ENCODE results near the gene ADARB2. TPM values are rescaled to one million over a fixed set of nuclear protein-coding genes. Genes with fewer than 3 reads are reported as not detected.

ADARB2 gene
- total RNA-seq, 6 experiments from 2014 or later, result not detected

DNA sequence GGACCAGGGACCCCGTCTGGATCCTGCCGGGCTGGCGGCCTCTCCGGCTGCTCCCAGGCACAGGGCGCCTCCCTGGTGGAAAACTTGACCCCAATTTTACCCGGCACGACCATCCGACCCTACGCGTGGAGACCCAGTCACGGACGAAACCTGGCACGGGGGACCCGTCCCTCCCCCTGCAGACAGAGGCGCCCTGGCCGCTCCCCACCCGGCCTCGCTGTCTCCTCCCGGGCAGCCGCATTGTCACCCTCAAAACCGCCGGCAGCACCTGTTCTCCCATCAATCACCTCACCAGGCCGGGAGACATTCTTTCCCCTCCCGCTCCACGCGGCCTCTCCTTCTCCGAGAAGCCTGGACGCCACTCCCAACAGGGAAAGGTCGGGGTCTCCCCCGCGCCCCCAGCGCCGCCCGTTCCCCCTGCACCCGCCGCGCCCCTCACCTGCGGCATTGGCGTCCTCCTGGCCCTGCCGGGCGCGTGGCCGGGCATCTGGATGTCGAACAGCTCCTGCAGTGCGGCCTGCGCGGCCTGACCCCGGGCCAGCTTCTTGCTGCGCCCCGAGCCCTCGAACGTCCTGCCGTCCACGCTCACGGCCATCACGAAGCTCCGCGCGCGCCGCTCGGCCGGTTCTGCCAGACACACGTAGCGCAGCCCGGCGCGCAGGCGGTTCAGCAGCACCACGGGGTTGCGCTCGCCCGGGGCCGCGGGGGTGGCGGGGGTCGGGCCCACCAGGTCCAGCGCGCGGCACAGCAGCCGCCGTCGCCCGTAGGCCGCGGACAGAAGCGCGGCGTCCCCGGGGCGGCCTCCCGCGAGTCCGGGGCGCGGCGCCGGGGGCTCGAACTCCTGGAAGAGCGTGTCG lies 374.5 kb downstream of the ADARB2 start:
- no peak overlapping the region for H3K4me3 Mint-ChIP-seq
- peaks cover 4% of the 10 kb centered on the region for H3K27me3 Mint-ChIP-seq (ENCODE audit: insufficient read depth)
- H3K36me3 Mint-ChIP-seq (ENCODE audit: low read depth), result peaks cover 9% of the 10 kb centered on the region
- TF ChIP-seq, protein P1, sequence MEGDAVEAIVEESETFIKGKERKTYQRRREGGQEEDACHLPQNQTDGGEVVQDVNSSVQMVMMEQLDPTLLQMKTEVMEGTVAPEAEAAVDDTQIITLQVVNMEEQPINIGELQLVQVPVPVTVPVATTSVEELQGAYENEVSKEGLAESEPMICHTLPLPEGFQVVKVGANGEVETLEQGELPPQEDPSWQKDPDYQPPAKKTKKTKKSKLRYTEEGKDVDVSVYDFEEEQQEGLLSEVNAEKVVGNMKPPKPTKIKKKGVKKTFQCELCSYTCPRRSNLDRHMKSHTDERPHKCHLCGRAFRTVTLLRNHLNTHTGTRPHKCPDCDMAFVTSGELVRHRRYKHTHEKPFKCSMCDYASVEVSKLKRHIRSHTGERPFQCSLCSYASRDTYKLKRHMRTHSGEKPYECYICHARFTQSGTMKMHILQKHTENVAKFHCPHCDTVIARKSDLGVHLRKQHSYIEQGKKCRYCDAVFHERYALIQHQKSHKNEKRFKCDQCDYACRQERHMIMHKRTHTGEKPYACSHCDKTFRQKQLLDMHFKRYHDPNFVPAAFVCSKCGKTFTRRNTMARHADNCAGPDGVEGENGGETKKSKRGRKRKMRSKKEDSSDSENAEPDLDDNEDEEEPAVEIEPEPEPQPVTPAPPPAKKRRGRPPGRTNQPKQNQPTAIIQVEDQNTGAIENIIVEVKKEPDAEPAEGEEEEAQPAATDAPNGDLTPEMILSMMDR (IDR thresholded peaks at IDR 0.05), result no peak
- no peaks in the 10 kb centered on the region for H3K4me1 Mint-ChIP-seq (ENCODE audit: low read depth)
- no peak for DNase-seq
- H3K27ac Mint-ChIP-seq, result no peak overlapping the region
- peaks cover 45% of the 10 kb centered on the region for H3K9me3 Mint-ChIP-seq

DNA sequence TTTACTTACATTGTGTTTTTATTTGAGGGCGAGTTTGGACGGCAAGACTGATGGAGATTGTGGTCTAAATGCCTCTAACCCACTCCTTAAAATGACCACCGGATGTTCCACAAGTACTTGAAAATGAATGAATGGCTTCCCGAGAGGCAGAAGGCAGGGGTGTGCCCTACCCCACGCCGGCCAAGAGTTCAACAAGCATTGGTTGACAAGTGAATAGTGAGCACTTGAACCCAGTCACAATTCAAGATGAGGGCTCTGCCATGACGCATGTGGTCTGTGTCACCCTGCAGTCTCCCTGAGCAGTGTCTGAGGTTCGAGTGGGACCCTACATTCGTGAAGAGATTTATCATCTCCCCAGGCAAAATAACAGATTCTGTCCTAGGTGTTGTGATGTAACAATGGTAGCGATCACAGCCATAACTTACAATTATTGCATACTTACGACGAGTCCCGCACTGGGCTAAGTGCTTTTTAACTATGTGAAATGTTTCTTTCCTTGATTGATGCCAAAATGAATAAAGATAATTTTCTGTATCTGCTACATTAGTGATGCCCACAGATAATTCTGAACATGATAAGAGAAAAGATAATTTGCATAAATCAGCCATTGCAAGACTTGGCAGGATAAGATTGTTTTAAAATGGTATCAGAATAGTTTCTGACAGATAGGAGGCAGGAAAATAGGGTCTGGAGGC lies 375.8 kb downstream of the ADARB2 start:
- Mint-ChIP-seq H3K4me3 (no peak overlapping the region), H3K9me3 (peaks cover 39% of the 10 kb centered on the region), H3K36me3 (ENCODE audit: low read depth) (peaks cover 9% of the 10 kb centered on the region), H3K4me1 (ENCODE audit: low read depth) (no peaks in the 10 kb centered on the region), H3K27ac (no peak overlapping the region), H3K27me3 (ENCODE audit: insufficient read depth) (peaks cover 4% of the 10 kb centered on the region)
- TF ChIP-seq, protein P1 (IDR thresholded peaks at IDR 0.05), result no peak
- no peak for DNase-seq

DNA sequence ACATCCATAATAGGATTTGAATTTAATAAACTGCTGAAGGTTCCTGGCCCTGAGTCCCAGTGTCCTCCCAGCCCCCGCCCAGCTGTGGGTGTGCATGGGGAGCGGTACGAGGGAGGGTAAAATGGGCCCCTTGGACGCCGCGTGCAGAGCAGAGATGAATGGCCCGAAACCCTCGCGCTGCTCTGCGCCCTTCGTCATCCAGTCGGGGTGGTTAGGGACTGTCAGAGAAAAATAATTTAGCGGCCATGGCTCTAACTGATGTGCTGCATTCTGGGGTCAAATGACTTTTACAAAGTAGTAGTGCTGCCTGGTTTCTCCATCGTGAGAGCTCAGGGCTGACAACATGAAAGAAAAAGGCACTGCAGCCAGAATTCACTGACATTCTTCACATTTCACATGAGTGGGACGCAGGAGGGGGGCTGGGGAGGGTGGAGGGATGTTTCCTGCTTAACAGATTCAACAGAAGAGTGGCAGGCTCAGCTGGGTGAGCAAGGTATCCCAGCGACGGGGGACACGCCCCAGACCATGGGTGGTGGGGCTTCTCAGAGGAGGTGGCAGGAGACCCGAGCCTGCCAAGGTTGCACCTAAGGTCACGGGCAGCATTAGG lies 376.7 kb downstream of the ADARB2 start:
- Mint-ChIP-seq H3K36me3 (ENCODE audit: low read depth) (peaks cover 9% of the 10 kb centered on the region), H3K4me1 (ENCODE audit: low read depth) (no peaks in the 10 kb centered on the region), H3K4me3 (no peak overlapping the region), H3K27me3 (ENCODE audit: insufficient read depth) (peaks cover 4% of the 10 kb centered on the region; the same call in 1 of the 2 replicates), H3K9me3 (peaks cover 36% of the 10 kb centered on the region), H3K27ac (no peak overlapping the region)
- TF ChIP-seq, protein P1 (IDR thresholded peaks at IDR 0.05), result no peak
- DNase-seq, result no peak

DNA sequence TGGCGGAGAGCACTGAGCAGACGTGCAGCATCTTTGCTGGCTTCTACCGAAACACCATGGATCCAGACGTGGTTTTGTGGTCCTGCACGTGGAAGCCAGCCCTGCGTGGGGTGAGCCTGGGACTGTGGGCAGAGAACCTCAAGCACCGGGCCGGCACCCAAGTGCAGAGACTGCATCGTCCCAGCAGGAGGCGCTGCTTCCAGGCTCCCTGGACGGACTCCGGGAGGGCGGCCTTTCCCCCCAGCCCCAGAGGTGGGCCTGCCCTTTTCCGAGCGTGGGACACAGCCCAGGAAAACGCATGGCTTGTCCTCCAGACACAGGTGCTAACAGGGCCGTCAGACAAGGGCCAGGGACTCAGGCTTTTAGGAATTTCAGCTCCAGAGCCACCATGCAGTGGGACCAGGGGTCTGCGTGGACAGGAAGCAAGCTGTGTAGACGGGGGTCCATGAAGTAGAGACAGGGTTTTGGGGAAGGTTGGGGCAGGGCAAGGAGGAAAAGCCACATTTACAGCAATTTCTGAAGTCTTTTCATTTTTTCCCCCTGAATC lies 377.2 kb downstream of the ADARB2 start:
- DNase-seq, result no peak
- H3K36me3 Mint-ChIP-seq (ENCODE audit: low read depth), result peaks cover 6% of the 10 kb centered on the region
- TF ChIP-seq, protein P1 (IDR thresholded peaks at IDR 0.05), result peak; percentile 28; the same call in 1 of the 2 replicates
- no peak overlapping the region for H3K4me3 Mint-ChIP-seq
- H3K27me3 Mint-ChIP-seq (ENCODE audit: insufficient read depth), result peaks cover 4% of the 10 kb centered on the region; the same call in 1 of the 2 replicates
- H3K9me3 Mint-ChIP-seq, result peaks cover 34% of the 10 kb centered on the region
- H3K27ac Mint-ChIP-seq, result no peak overlapping the region
- H3K4me1 Mint-ChIP-seq (ENCODE audit: low read depth), result no peaks in the 10 kb centered on the region

DNA sequence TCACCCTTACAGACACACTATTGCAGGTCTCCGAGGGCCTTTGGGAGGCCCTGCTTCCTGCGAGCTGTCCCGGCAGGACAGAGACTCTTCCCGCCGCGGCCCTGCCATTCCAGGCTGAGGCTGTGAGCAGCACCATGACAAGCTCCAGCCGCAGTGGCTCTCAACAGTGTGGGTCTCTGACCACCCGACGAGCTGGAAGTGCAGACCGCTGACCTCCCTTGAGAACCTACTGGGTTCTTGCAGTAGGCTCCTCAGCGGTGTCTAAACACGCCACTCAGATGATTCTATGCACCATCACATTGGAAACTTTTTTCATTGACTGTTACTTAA lies 377.7 kb downstream of the ADARB2 start:
- Mint-ChIP-seq H3K27me3 (ENCODE audit: insufficient read depth) (peaks cover 4% of the 10 kb centered on the region; the same call in 1 of the 2 replicates), H3K4me1 (ENCODE audit: low read depth) (no peaks in the 10 kb centered on the region), H3K4me3 (no peak overlapping the region), H3K36me3 (ENCODE audit: low read depth) (peaks cover 5% of the 10 kb centered on the region; the same call in 1 of the 2 replicates), H3K27ac (no peak overlapping the region), H3K9me3 (peaks cover 34% of the 10 kb centered on the region)
- TF ChIP-seq, protein P1 (IDR thresholded peaks at IDR 0.05), result no peak
- DNase-seq, result no peak

Measured in HFFc6 (cell line).